Heart right ventricle (tissue), 16 donors: ENCODE results near the gene G6PC1. TPM values are rescaled to one million over a fixed set of nuclear protein-coding genes. Genes with fewer than 3 reads are reported as not detected.
A peak's percentile ranks its signal among the peaks of the same experiment; 100 is the strongest.
"Not testable (repeated sequence)": the region's sequence is repeated elsewhere in the genome, so short reads cannot be mapped to it uniquely, and the experiment has no call there.

Experiments used
- ATAC-seq, 8 donors: fragments of 200-7000 bp; cut with Tn5 transposase; one replicate each; pipeline ENCODE4 v1.9.1; 2020; ENCODE audit warnings: mild to moderate bottlenecking in 8 of 8, moderate library complexity in 8 of 8, moderate number of reproducible peaks in 1 of 8
- DNase-seq, 2 donors: peaks; one replicate each; pipeline ENCODE4 v3.0.0-alpha.2; 2020
- H3K27ac ChIP-seq, 10 donors: fragments of 200-600 bp; sonication (generic) in 2 of 10; one replicate each; pipeline versions ENCODE4 v1.5.0 to v1.8.0; 2020 to 2022; ENCODE audit warnings: mild to moderate bottlenecking in 3 of 10
- H3K27me3 ChIP-seq, 7 donors: fragments of 200-600 bp; one replicate each; pipeline ENCODE4 v1.8.0; 2021 to 2022; ENCODE audit warnings: mild to moderate bottlenecking in 2 of 7
- H3K36me3 ChIP-seq, 9 donors: fragments of 200-600 bp; sonication (generic) in 1 of 9; one replicate each; pipeline versions ENCODE4 v1.5.0 to v1.8.0; 2020 to 2022; ENCODE audit warnings: mild to moderate bottlenecking in 2 of 9
- H3K4me1 ChIP-seq, 9 donors: fragments of 200-600 bp; sonication (generic) in 1 of 9; one replicate each; pipeline versions ENCODE4 v1.5.0 to v1.8.0; 2020 to 2022; ENCODE audit warnings: mild to moderate bottlenecking in 4 of 9
- H3K4me3 ChIP-seq, 10 donors: fragments of 200-600 bp; sonication (generic) in 2 of 10; one replicate each; pipeline versions ENCODE4 v1.5.0 to v1.8.0; 2020 to 2022; ENCODE audit warnings: mild to moderate bottlenecking in 7 of 10, moderate library complexity in 2 of 10
- H3K9me3 ChIP-seq, 11 donors: fragments of 200-600 bp in 10 of 11; sonication (generic) in 2 of 11; one replicate each; pipeline versions ENCODE4 v1.5.0 to v1.8.0; 2013 to 2022; ENCODE audit warnings: mild to moderate bottlenecking in 2 of 11, control low read depth in 1 of 11, moderate library complexity in 1 of 11
- CTCF ChIP-seq, 9 donors: fragments of 200-600 bp; sonication (generic) in 2 of 9; IDR thresholded peaks; one replicate each; pipeline versions ENCODE4 v1.5.0 to v1.8.0; 2021 to 2022; ENCODE audit warnings: antibody characterized with exemption in 9 of 9, mild to moderate bottlenecking in 5 of 9, moderate library complexity in 1 of 9
- WGBS, 2 donors: extraction: QIAGEN DNeasy Blood & Tissue Kit; methylation state at CpG; one replicate each; pipeline ENCODE4 v1.1.7; 2013; ENCODE audit warnings: inconsistent platforms in 1 of 2; 5-methylcytosine and 5-hydroxymethylcytosine counted together
- intact Hi-C, 10 donors: fragments of 100-400 bp; cut with DNase I; formaldehyde crosslinking; loops; one replicate each; pipeline versions ENCODE4 v1.11.1 to v1.14.2; 2022
- polyA plus RNA-seq, 2 donors: library from polyadenylated mRNA; stranded (reverse); fragments of 200-250 nt; gene quantifications; one replicate each; pipeline ENCODE4 v1.2.3, GENCODE V29; 2013
- total RNA-seq, 10 donors: library from RNA; stranded (reverse); fragmentation: NEBNext Ultra II Directional in 3 of 10; extraction: Animal tissue kit (Norgen Biotek cat#: 25700) in 3 of 10; gene quantifications; one replicate each; pipeline versions ENCODE4 v1.2.1 to v1.2.4, GENCODE V29; 2021 to 2023
- donor health status: Arrhythmogenic right ventricular cardiomyopathy.
- donor health status: ischemic (EF 13 %, LVEDD 7.1; RV severe dilation, severe dysfunction).
- donor health status: healthy with polysubstance abuse.
- donor health status: DM: no; HTN: yes; CAD: no.
- donor health status: DM: no; HTN: no; CAD: no.
- donor health status: ischemic (EF 25% LVEDD 6.9; RV normal size, moderate dysfunction).
- donor health status: ischemic (EF 25% LVEDD 5.7; RV mildly dilated, moderate dysfunction).
- donor health status: healthy.
- donor health status: DM: yes; HTN: yes; CAD: no.
- donor health status: Ischemic cardiomyopathy.
- donor health status: ischemic (EF 35%, LVEDD 5.7; RV mildly dilated, moderate dysfunction).
- donor health status: nonischemic (EF 11% LVEDD 7.7; RV severe dilation, severe dysfunction).
- donor health status: DM: yes; HTN: yes; CAD: no.
- donor health status: PGD.
- donor health status: ischemic (EF 29% LVEDD 5.4; RV normal size, mild dysfunction).
- donor health status: nonischemic (EF 23%, LVEDD 6.1; RV moderate dilation, normal function).

The G6PC1 gene
- total and polyA plus RNA-seq, 12 donors: not detected

- H3K27me3 ChIP-seq: no peaks in the 10 kb centered on the region
- peaks cover 0 to 18% (median 0%) of the 10 kb centered on the region in 9 donors for H3K4me1 ChIP-seq
- TF ChIP-seq CTCF (IDR thresholded peaks at IDR 0.05): no peak
- H3K27ac ChIP-seq: no peak overlapping the region
- intact Hi-C loops: no loop called here
- DNase-seq (no peak), ATAC-seq (no peak)
- H3K4me3 ChIP-seq: no peak overlapping the region
- no peaks in the 10 kb centered on the region for H3K9me3 ChIP-seq
- H3K36me3 ChIP-seq: peaks cover 0 to 5% (median 0%) of the 10 kb centered on the region in 9 donors
- 89 to 100% methylated on average over 1 of the region's 1 CpG for WGBS, 2 donors
Observed at GRCh38 chr17:42857389-42857788, 43.2 kb upstream of the G6PC1 start.

- Histone ChIP-seq H3K36me3 (peaks cover 0 to 7% (median 0%) of the 10 kb centered on the region in 9 donors), H3K27me3 (no peaks in the 10 kb centered on the region), H3K27ac (no peak overlapping the region), H3K4me1 (peaks cover 0 to 7% (median 0%) of the 10 kb centered on the region in 9 donors), H3K4me3 (no peak overlapping the region), H3K9me3 (peaks cover 0 to 8% (median 3%) of the 10 kb centered on the region in 11 donors)
- no peak for TF ChIP-seq CTCF (IDR thresholded peaks at IDR 0.05)
- WGBS, 2 donors: 85 to 86% methylated on average over 7 of the region's 7 CpGs
- intact Hi-C loops: loop anchor here in 1 of 10 donors (10.0 kb wide), 1 partner anchor 49 kb away; no protein-coding TSS in a partner anchor
- ATAC-seq (no peak), DNase-seq (no peak)
Observed at GRCh38 chr17:42865638-42866094, 34.9 kb upstream of the G6PC1 start.

DNA sequence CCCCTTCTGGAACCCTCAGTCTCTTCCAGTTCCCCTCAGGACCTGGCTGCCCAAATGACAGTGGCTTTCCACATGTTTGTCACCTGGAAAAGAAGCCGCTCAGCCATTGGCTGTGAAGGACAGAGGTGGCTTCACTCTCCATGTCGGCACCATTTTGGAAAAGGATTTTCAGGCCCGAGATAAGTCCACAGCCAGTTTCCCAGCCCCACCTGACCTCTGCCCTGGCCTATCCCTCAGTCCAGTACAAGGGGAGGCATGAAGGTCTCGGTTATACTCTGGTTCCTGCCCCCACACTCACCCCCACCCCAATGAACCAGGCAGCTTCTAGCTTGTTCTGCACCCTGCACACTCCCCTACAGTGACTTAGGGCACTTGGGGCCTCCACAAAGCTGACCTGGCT is 34.4 kb upstream of the G6PC1 start:
- ATAC-seq (no peak), DNase-seq (no peak)
- Histone ChIP-seq H3K4me3 (no peak overlapping the region), H3K27me3 (no peaks in the 10 kb centered on the region), H3K9me3 (peaks cover 0 to 14% (median 6%) of the 10 kb centered on the region in 11 donors), H3K36me3 (peaks cover 0 to 7% (median 0%) of the 10 kb centered on the region in 9 donors), H3K27ac (no peak overlapping the region), H3K4me1 (peaks cover 0 to 7% (median 0%) of the 10 kb centered on the region in 9 donors)
- intact Hi-C loops: loop anchor here in 1 of 10 donors (10.0 kb wide), 1 partner anchor 49 kb away; no protein-coding TSS in a partner anchor
- WGBS, 2 donors: 79 to 88% methylated on average over 4 of the region's 4 CpGs
- TF ChIP-seq CTCF (IDR thresholded peaks at IDR 0.05): no peak

DNA sequence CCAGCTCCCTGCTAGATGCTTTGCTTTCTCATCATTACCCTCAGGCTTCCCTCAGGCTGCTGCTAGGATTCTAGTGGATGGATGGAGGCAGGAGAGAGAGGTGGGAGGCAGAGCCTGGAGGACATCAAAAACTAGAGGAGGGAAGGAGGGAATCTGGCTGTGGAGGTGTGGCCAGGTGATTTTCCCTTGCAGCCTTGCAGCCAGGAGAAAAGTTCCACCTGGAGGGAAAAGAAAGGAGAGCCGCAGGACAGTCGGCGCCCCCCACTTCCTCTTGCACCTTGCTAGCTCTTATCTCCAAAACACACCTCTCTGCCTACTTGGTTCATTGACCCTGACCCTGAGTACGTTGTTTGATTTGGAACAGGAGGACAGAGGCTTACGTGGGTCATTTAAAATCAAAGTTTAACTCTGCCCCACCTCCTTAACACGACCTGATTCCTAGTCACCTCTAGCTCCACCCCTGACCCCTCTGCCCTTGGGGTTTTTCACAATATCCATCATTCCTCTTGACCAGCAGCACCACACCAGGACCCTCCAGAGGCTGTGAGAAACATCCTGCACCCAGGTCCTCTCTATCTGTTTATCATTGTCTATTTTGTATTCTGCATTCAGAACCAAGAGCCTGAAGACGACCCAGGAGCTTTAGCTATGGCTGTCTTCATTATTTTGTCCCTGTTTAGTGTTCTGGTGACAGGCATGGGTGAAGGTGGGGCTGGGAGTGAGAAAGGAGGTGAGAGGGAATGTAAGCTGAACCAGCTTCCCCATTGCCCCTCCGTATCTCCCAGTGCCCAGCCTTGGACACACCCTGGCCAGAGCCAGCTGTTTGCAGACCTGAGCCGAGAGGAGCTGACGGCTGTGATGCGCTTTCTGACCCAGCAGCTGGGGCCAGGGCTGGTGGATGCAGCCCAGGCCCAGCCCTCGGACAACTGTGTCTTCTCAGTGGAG is 33.7 kb upstream of the G6PC1 start:
- ATAC-seq: peak in 1 of 8 donors; percentile 38
- Histone ChIP-seq H3K4me3 (no peak overlapping the region), H3K36me3 (peaks cover 0 to 7% (median 0%) of the 10 kb centered on the region in 9 donors), H3K9me3 (peaks cover 0 to 15% (median 6%) of the 10 kb centered on the region in 11 donors), H3K27ac (no peak overlapping the region), H3K4me1 (peaks cover 0 to 7% (median 0%) of the 10 kb centered on the region in 9 donors), H3K27me3 (no peaks in the 10 kb centered on the region)
- WGBS, 2 donors: 72 to 74% methylated on average over 12 of the region's 12 CpGs
- no peak for DNase-seq
- intact Hi-C loops: loop anchor here in 1 of 10 donors (10.0 kb wide), 1 partner anchor 48 kb away; no protein-coding TSS in a partner anchor
- no peak for TF ChIP-seq CTCF (IDR thresholded peaks at IDR 0.05)

DNA sequence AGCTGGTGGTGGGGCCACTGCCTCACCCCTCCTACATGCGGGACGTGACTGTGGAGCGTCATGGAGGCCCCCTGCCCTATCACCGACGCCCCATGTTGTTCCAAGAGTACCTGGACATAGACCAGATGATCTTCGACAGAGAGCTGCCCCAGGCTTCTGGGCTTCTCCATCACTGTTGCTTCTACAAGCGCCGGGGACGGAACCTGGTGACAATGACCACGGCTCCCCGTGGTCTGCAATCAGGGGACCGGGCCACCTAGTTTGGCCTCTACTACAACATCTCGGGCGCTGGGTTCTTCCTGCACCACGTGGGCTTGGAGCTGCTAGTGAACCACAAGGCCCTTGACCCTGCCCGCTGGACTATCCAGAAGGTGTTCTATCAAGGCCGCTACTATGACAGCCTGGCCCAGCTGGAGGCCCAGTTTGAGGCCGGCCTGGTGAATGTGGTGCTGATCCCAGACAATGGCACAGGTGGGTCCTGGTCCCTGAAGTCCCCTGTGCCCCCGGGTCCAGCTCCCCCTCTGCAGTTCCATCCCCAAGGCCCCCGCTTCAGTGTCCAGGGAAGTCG is 32.8 kb upstream of the G6PC1 start:
- intact Hi-C loops: loop anchor here in 1 of 10 donors (10.0 kb wide), 1 partner anchor 47 kb away; no protein-coding TSS in a partner anchor

More for the DNA sequence above, 32.8 kb upstream of the G6PC1 start:
- ATAC-seq: peak in 2 of 8 donors; percentile 20 to 34
- H3K9me3 ChIP-seq: peaks cover 0 to 15% (median 6%) of the 10 kb centered on the region in 11 donors
- not testable (repeated sequence) for H3K27me3 ChIP-seq, H3K27ac ChIP-seq, DNase-seq, H3K4me1 ChIP-seq, H3K36me3 ChIP-seq, H3K4me3 ChIP-seq
- 91 to 92% methylated on average over 21 of the region's 21 CpGs for WGBS, 2 donors
